Measurements from ENCODE around the gene NIT1. TPM values are rescaled to one million over a fixed set of nuclear protein-coding genes. Genes with fewer than 3 reads are reported as not detected.
A peak's percentile ranks its signal among the peaks of the same experiment; 100 is the strongest.

Gene NIT1
- total and polyA plus RNA-seq, 9 of the 15 experiments (the other 6 are each of a cell fraction or from before 2014, with no cell fraction given), result 18.4 to 76.0 (median 33.7) TPM

GRCh38 chr1:161153682-161154337 lies 35.9 kb downstream of the NIT1 start, which contains the start of gene UFC1 (continued):
- TF ChIP-seq POLR2AphosphoS5 (IDR thresholded peaks at IDR 0.05; ENCODE audit: control insufficient read depth, insufficient read depth, low read depth, low read length) (peak; percentile 93), YY1 (IDR thresholded peaks at IDR 0.05; ENCODE audit: borderline replicate concordance in 1 of 3, control insufficient read depth in 1 of 3, extremely low read depth in 1 of 3, insufficient read depth in 3 of 3, insufficient read length in 1 of 3, insufficient replicate concordance in 2 of 3, low read depth in 1 of 3, low read length in 2 of 3) (peak; percentile 97 to 100 (median 99)), KAT2B (IDR thresholded peaks at IDR 0.05; ENCODE audit: low read depth, low read length) (no peak), CHD2 (IDR thresholded peaks at IDR 0.05; ENCODE audit: low read depth, low read length) (peak; percentile 83), ELF4 (CRISPR knock-in tag; IDR thresholded peaks at IDR 0.05) (peak; percentile 87), ILF3 (IDR thresholded peaks at IDR 0.05; ENCODE audit: borderline replicate concordance) (no peak), MEF2D (tag; conservative IDR thresholded peaks at IDR 0.05; ENCODE audit: low read depth) (peak; percentile 54; the same call in 1 of the 2 replicates), CREB3L1 (IDR thresholded peaks at IDR 0.05; ENCODE audit: borderline replicate concordance, low read depth) (peak; percentile 97), TEAD4 (IDR thresholded peaks at IDR 0.05; ENCODE audit: low read length) (peak; percentile 28), TEAD4 (CRISPR knock-in tag; IDR thresholded peaks at IDR 0.05; ENCODE audit: borderline replicate concordance) (no peak), SP1 (CRISPR knock-in tag; IDR thresholded peaks at IDR 0.05) (peak; percentile 83), ZNF431 (CRISPR knock-in tag; IDR thresholded peaks at IDR 0.05) (no peak), ELF2 (CRISPR knock-in tag; IDR thresholded peaks at IDR 0.05) (peak; percentile 98), NCOR1 (IDR thresholded peaks at IDR 0.05) (peak; percentile 43; the same call in 1 of the 2 replicates), NFE2L1 (tag; IDR thresholded peaks at IDR 0.05; ENCODE audit: borderline replicate concordance, low read depth) (no peak), FOXJ2 (tag; IDR thresholded peaks at IDR 0.05) (peak; percentile 81), HMG20A (CRISPR knock-in tag; conservative IDR thresholded peaks at IDR 0.05) (0 out of 2 replicates have a peak, but pooled peaks have one; percentile 17), ZNF695 (CRISPR knock-in tag; IDR thresholded peaks at IDR 0.05) (no peak), MXI1 (IDR thresholded peaks at IDR 0.05; ENCODE audit: low read depth, low read length) (no peak), SPI1 (IDR thresholded peaks at IDR 0.05; ENCODE audit: borderline replicate concordance, low read depth, low read length) (peak; percentile 92), FOXA3 (CRISPR knock-in tag; conservative IDR thresholded peaks at IDR 0.05 in 1 of 2, IDR thresholded peaks at IDR 0.05 in 1 of 2) (peak in 1 of 2 experiments; percentile 65; a peak in 1 of 4 replicates)
- TF ChIP-seq, protein P1, sequence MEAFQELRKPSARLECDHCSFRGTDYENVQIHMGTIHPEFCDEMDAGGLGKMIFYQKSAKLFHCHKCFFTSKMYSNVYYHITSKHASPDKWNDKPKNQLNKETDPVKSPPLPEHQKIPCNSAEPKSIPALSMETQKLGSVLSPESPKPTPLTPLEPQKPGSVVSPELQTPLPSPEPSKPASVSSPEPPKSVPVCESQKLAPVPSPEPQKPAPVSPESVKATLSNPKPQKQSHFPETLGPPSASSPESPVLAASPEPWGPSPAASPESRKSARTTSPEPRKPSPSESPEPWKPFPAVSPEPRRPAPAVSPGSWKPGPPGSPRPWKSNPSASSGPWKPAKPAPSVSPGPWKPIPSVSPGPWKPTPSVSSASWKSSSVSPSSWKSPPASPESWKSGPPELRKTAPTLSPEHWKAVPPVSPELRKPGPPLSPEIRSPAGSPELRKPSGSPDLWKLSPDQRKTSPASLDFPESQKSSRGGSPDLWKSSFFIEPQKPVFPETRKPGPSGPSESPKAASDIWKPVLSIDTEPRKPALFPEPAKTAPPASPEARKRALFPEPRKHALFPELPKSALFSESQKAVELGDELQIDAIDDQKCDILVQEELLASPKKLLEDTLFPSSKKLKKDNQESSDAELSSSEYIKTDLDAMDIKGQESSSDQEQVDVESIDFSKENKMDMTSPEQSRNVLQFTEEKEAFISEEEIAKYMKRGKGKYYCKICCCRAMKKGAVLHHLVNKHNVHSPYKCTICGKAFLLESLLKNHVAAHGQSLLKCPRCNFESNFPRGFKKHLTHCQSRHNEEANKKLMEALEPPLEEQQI (IDR thresholded peaks at IDR 0.05), result no peak
- TF ChIP-seq, protein P2, sequence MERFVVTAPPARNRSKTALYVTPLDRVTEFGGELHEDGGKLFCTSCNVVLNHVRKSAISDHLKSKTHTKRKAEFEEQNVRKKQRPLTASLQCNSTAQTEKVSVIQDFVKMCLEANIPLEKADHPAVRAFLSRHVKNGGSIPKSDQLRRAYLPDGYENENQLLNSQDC (CRISPR knock-in tag; IDR thresholded peaks at IDR 0.05), result 0 out of 2 replicates have a peak, but pooled peaks have one; percentile 20

All from K562 (cell line).